ENCODE results near the gene MEIS2. TPM values are rescaled to one million over a fixed set of nuclear protein-coding genes. Genes with fewer than 3 reads are reported as not detected.

MEIS2 gene
- total and polyA plus RNA-seq, 2 donors (not counting 3 experiments of a cell fraction or from before 2014, with no cell fraction given), result 22.5 to 26.2 TPM

- peak overlapping the region; percentile 68 for H3K4me2 ChIP-seq (ENCODE audit: insufficient read depth, low read length)
- DNase-seq (ENCODE audit: low read depth, low spot score) (no peak), FAIRE-seq (no peak)
- no peaks in the 10 kb centered on the region for H3K9me1 ChIP-seq (replicated peaks; ENCODE audit: control insufficient read depth, extremely low read depth, insufficient read depth, low read length)
- peak overlapping the region; percentile 23 for H3K27ac ChIP-seq (ENCODE audit: insufficient read depth, low read depth, low read length)
- dilution Hi-C loops (cut with MboI; ENCODE audit: extremely low pct_ligation_motif_present, low sequenced_read_pairs) (no loop called here), intact Hi-C loops (cut with micrococcal nuclease) (loop anchor here (5.0 kb wide), 3 partner anchors 1156 to 1789 kb away; partner anchors contain the start of gene SPRED1)
- TF ChIP-seq POLR2A (IDR thresholded peaks at IDR 0.05; ENCODE audit: low read depth, low read length) (no peak), EZH2 (IDR thresholded peaks at IDR 0.05; ENCODE audit: borderline replicate concordance, low read depth, low read length, severe bottlenecking) (no peak), MAX (IDR thresholded peaks at IDR 0.05; ENCODE audit: insufficient read depth, insufficient read length) (no peak), GATA2 (IDR thresholded peaks at IDR 0.05; ENCODE audit: insufficient read depth, insufficient read length, low read depth, low read length) (no peak), POLR2AphosphoS5 (IDR thresholded peaks at IDR 0.05; ENCODE audit: insufficient read depth, low read depth, low read length) (no peak), FOS (IDR thresholded peaks at IDR 0.05; ENCODE audit: borderline replicate concordance, insufficient read depth, low read length) (no peak)
- TF ChIP-seq, protein P1, sequence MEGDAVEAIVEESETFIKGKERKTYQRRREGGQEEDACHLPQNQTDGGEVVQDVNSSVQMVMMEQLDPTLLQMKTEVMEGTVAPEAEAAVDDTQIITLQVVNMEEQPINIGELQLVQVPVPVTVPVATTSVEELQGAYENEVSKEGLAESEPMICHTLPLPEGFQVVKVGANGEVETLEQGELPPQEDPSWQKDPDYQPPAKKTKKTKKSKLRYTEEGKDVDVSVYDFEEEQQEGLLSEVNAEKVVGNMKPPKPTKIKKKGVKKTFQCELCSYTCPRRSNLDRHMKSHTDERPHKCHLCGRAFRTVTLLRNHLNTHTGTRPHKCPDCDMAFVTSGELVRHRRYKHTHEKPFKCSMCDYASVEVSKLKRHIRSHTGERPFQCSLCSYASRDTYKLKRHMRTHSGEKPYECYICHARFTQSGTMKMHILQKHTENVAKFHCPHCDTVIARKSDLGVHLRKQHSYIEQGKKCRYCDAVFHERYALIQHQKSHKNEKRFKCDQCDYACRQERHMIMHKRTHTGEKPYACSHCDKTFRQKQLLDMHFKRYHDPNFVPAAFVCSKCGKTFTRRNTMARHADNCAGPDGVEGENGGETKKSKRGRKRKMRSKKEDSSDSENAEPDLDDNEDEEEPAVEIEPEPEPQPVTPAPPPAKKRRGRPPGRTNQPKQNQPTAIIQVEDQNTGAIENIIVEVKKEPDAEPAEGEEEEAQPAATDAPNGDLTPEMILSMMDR (IDR thresholded peaks at IDR 0.05; ENCODE audit: extremely low read depth in 1 of 2, insufficient read depth in 1 of 2, low read depth in 1 of 2, low read length in 2 of 2), result no peak
- ChIA-PET POLR2A (no interaction called here), CTCF (interaction anchor here (1.5 to 1.8 kb wide), 2 partner anchors 12 to 213 kb away, joined by 3 to 7 read pairs; no protein-coding TSS in a partner anchor)
- H3K4me1 ChIP-seq (ENCODE audit: control insufficient read depth, extremely low read depth, insufficient read depth, low read length), result peaks cover 14% of the 10 kb centered on the region
- H4K20me1 ChIP-seq (replicated peaks; ENCODE audit: control insufficient read depth, extremely low read depth, insufficient read depth, low read length), result no peaks in the 10 kb centered on the region
- H3K4me3 ChIP-seq (replicated peaks in 1 of 3; ENCODE audit: insufficient read depth in 1 of 3, low read depth in 1 of 3, low read length in 3 of 3), result peak overlapping the region; percentile 89 to 92 (median 89)
- no TSS peak for BruUV-seq (replicated peaks)
- peaks cover 20% of the 10 kb centered on the region for H3K79me2 ChIP-seq (ENCODE audit: control insufficient read depth, insufficient read depth, low read length)
- H3K9ac ChIP-seq (replicated peaks; ENCODE audit: extremely low read depth, insufficient read depth, low read length), result peak overlapping the region; percentile 77
- H3K27me3 ChIP-seq (ENCODE audit: control insufficient read depth in 2 of 2, insufficient read depth in 2 of 2, low read length in 2 of 2), result no peaks in the 10 kb centered on the region
- H2AFZ ChIP-seq (ENCODE audit: low read depth, low read length), result peak overlapping the region; percentile 79
- H3K9me3 ChIP-seq (replicated peaks; ENCODE audit: control insufficient read depth, insufficient read depth, low read length), result no peaks in the 10 kb centered on the region
- H3K36me3 ChIP-seq (ENCODE audit: control insufficient read depth in 2 of 2, extremely low read depth in 1 of 2, insufficient read depth in 2 of 2, low read length in 2 of 2), result peaks cover 0 to 2% of the 10 kb centered on the region in 2 experiments
These were observed 3.7 kb downstream of the MEIS2 start for GRCh38 chr15:37096558-37097143.
